ENCODE results near the gene NCEH1. TPM values are rescaled to one million over a fixed set of nuclear protein-coding genes. Genes with fewer than 3 reads are reported as not detected.
A peak's percentile ranks its signal among the peaks of the same experiment; 100 is the strongest.
"Not testable (repeated sequence)": the region's sequence is repeated elsewhere in the genome, so short reads cannot be mapped to it uniquely, and the experiment has no call there.

NCEH1 gene
- total RNA-seq, 2 experiments from 2014 or later = 2.8 to 3.4 TPM

DNA sequence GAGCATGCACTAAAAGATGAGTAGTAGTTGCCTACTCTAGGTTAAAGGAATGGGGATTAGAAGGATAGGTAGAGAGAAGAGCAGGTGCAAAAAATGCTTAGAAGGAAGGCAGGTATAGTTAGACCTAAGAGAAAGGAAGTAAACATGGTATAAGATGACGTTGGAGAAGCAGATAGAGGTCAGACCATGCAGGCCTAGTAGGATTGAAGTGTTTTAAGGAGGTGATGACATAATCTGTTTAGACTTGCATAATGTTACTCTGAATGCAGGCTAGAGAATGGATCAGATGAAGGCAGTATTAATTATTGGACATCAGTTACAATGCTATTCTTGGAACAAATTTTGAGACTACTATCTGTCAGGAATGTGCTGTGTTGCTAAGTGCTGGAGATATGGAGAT is 28.6 kb upstream of the NCEH1 start:
- intact Hi-C loops (cut with micrococcal nuclease) = no loop called here
- ChIA-PET CTCF (interaction anchor here (1.4 kb wide), 1 partner anchor 28 kb away, joined by 3 read pairs; no protein-coding TSS in a partner anchor), POLR2A (no interaction called here)
- H3K27me3 Mint-ChIP-seq = no peaks in the 10 kb centered on the region
- DNase-seq (no peak), ATAC-seq (no peak)
- no peak overlapping the region for H3K27ac Mint-ChIP-seq
- H3K4me3 Mint-ChIP-seq = no peak overlapping the region
- no peaks in the 10 kb centered on the region for H3K36me3 Mint-ChIP-seq (ENCODE audit: low read depth)
- TF ChIP-seq, protein P1, sequence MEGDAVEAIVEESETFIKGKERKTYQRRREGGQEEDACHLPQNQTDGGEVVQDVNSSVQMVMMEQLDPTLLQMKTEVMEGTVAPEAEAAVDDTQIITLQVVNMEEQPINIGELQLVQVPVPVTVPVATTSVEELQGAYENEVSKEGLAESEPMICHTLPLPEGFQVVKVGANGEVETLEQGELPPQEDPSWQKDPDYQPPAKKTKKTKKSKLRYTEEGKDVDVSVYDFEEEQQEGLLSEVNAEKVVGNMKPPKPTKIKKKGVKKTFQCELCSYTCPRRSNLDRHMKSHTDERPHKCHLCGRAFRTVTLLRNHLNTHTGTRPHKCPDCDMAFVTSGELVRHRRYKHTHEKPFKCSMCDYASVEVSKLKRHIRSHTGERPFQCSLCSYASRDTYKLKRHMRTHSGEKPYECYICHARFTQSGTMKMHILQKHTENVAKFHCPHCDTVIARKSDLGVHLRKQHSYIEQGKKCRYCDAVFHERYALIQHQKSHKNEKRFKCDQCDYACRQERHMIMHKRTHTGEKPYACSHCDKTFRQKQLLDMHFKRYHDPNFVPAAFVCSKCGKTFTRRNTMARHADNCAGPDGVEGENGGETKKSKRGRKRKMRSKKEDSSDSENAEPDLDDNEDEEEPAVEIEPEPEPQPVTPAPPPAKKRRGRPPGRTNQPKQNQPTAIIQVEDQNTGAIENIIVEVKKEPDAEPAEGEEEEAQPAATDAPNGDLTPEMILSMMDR (IDR thresholded peaks at IDR 0.05) = no peak
- H3K9me3 Mint-ChIP-seq = no peaks in the 10 kb centered on the region
- no peaks in the 10 kb centered on the region for H3K4me1 Mint-ChIP-seq (ENCODE audit: low read depth)

DNA sequence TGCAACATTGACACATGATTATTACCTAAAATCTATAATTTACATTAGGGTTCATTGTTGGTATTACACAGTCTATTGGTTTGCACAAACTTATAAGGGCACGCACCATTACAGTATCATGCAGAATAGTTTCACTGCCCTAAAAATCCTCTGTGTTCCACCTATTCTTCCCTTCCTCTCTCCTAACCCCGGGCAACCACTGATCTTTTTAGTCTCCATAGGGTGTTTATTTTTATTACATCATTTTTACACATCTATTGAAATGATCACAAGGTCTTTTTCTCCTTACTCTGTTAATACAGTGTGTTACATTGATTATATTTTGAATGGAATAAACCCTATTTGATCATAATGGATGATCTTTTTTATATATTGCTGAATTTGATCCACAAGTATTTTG is 24.1 kb upstream of the NCEH1 start:
- intact Hi-C loops (cut with micrococcal nuclease) = no loop called here
- Mint-ChIP-seq H3K27me3 (no peaks in the 10 kb centered on the region), H3K4me1 (ENCODE audit: low read depth) (no peaks in the 10 kb centered on the region), H3K36me3 (ENCODE audit: low read depth) (no peaks in the 10 kb centered on the region), H3K4me3 (no peak overlapping the region), H3K27ac (no peak overlapping the region), H3K9me3 (no peaks in the 10 kb centered on the region)
- ATAC-seq (no peak), DNase-seq (no peak)
- POLR2A ChIA-PET = no interaction called here
- TF ChIP-seq, protein P1 (IDR thresholded peaks at IDR 0.05) = no peak
- CTCF ChIA-PET = no interaction called here

DNA sequence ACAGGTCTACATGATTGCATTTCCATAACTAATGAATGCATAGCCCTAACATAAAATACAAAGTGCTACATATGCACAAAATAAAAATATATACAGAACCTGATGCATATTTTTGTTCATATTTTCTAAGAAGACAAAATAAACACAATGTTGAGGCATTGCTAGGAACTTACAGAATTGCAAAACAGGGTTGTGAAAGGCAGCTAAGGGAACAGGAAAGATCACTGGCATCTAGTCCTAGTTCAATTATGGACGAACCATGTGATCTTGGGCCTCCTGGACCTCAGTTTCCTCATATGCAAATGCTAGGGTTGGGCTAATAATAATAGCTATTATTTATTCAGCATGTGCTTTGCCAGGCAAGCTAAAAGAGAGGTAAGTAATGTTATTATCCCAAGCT is 15.5 kb upstream of the NCEH1 start:
- no peaks in the 10 kb centered on the region for H3K36me3 Mint-ChIP-seq (ENCODE audit: low read depth)
- H3K4me3 Mint-ChIP-seq = no peak overlapping the region
- intact Hi-C loops (cut with micrococcal nuclease) = no loop called here
- ChIA-PET POLR2A (no interaction called here), CTCF (interaction anchor here (0.8 to 1.5 kb wide), 2 partner anchors 9 to 16 kb away, joined by 3 read pairs; partner anchors contain the start of gene NCEH1)
- no peaks in the 10 kb centered on the region for H3K4me1 Mint-ChIP-seq (ENCODE audit: low read depth)
- DNase-seq (no peak), ATAC-seq (no peak)
- H3K27ac Mint-ChIP-seq = no peak overlapping the region
- TF ChIP-seq, protein P1 (IDR thresholded peaks at IDR 0.05) = no peak
- H3K27me3 Mint-ChIP-seq = no peaks in the 10 kb centered on the region
- peaks cover 10% of the 10 kb centered on the region for H3K9me3 Mint-ChIP-seq

DNA sequence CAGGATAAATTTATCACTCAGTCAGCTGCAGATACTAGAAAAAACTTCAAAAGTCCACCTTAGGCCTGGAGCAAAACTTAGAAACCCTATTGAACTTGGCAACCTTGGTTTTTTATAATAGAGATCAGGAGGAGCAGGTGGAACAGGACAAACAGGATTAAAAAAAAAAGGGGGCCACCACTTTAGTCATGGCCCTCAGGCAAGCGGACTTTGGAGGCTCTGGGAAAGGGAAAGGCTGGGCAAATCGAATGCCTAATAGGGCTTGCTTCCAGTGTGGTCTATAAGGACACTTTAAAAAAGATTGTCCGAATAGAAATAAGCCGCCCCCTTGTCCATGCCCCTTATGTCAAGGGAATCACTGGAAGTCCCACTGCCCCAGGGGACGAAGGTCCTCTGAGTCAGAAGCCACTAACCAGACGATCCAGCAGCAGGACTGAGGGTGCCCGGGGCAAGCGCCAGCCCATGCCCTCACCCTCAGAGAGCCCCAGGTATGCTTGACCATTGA is 11.7 kb upstream of the NCEH1 start:
- DNase-seq; CTCF ChIA-PET; H3K27ac Mint-ChIP-seq; POLR2A ChIA-PET; H3K4me1 Mint-ChIP-seq (ENCODE audit: low read depth); H3K36me3 Mint-ChIP-seq (ENCODE audit: low read depth); ATAC-seq; intact Hi-C loops (cut with micrococcal nuclease); H3K4me3 Mint-ChIP-seq; H3K27me3 Mint-ChIP-seq: not testable (repeated sequence)
- peaks cover 13% of the 10 kb centered on the region for H3K9me3 Mint-ChIP-seq

DNA sequence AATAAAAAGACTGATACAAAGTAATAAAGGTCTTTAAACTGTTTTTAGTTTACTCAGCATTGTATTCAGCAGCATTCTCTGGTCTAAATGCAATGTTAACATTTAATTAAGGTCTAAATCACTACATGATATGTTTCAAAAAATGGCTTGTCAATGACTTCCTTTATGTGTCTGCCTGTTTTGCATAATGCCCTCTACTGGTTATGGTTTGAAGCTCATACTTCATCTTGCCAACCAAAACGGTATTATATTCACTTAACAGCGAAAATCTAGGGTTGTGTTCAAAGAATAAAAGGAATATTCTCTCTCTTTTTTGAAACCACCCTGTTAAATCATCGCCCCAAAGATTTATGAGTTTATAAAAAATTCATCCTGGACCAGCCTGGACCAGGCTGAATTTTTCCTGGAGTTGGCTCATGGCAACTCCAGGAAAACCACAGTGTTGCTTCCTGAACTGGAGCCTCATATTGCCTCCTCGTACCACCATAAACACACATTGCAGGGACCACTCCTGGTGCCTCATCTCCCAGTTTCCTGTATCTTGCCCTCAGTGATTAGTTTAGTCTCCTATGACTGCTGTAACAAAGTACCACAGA is 6.7 kb upstream of the NCEH1 start:
- DNase-seq (no peak), ATAC-seq (peak; percentile 67)
- intact Hi-C loops (cut with micrococcal nuclease) = no loop called here
- CTCF ChIA-PET = interaction anchor here (0.9 to 1.0 kb wide), 4 partner anchors 9 to 22 kb away, joined by 3 to 6 read pairs (median 3); no protein-coding TSS in a partner anchor
- H3K4me3 Mint-ChIP-seq = no peak overlapping the region
- H3K9me3 Mint-ChIP-seq = peaks cover 3% of the 10 kb centered on the region
- no peaks in the 10 kb centered on the region for H3K36me3 Mint-ChIP-seq (ENCODE audit: low read depth)
- no peak overlapping the region for H3K27ac Mint-ChIP-seq
- H3K27me3 Mint-ChIP-seq = peaks cover 6% of the 10 kb centered on the region
- H3K4me1 Mint-ChIP-seq (ENCODE audit: low read depth) = no peaks in the 10 kb centered on the region
- POLR2A ChIA-PET = no interaction called here
- TF ChIP-seq, protein P1 (IDR thresholded peaks at IDR 0.05) = peak; percentile 23

Measured in activated CD8-positive, alpha-beta T cell treated with anti-CD3 and anti-CD28 coated beads for 36 hours (primary cell).